ENCODE results near the gene TRIM25.

TRIM25 gene

DNA sequence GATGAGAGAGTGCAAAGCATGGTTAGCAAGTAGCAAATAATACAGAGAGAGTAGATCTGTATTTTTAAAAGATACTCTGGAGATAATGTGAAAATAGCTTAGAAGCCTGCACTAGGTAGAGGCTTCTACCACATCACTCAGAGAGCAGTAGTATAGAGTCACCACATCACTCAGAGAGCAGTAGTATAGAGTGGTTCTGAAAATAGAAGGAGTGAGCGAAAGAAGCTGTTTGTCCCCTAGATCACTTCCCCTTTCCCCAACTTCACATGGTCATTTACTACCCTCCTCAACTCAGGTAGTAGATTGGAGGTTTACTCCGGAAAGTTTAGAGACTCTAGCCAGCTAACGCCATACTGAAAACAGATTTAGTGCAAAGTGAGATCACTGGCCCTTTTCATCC lies 62.8 kb downstream of the TRIM25 start:
- DNase-seq, result no peak

GRCh38 chr17:56850591-56850990 lies 63.3 kb downstream of the TRIM25 start:
- DNase-seq, result no peak

DNA sequence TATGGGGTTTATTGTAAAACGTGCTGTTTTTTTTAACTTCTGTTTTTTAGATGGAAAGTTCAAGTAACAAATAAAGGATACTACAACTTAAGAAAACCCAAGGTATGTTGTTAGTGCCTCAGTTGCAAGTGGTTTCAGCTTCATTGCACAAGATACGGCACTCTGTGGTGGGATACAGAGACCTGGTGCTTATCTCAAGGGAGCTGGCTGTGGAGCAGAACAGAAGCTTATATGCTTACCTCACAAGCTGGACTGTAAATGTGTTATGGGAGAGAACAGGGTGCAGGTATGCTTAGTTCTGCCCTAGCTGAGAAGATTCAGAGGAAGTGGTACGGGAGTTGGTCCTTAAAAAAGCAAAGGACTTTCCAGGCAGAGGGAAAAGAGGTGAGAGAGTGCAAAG lies 64.7 kb downstream of the TRIM25 start:
- DNase-seq, result peak; percentile 66

GRCh38 chr17:56847106-56847505 lies 66.7 kb downstream of the TRIM25 start:
- DNase-seq, result peak; percentile 74

GRCh38 chr17:56845934-56846333 lies 67.9 kb downstream of the TRIM25 start:
- peak; percentile 26 for DNase-seq

DNA sequence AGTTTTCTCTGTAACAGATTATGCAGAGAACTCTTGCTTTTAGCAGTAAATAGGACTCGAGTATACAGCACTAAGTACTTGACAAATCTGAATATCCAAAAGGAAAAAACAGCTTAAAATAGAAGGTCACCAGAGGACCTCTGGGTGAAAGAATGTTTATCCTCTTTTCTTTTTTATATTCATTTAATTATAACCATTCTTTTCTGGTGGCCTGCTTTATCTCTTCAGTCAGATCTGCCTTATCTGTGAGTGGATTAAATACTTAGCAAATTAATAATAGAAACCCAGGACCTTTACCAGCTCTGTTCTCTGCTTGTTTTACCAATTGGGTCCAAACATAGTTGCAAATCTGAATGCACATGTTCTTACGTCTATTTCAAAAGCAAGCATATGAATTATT lies 71.3 kb downstream of the TRIM25 start:
- no peak for DNase-seq

GRCh38 chr17:56838687-56839086 lies 75.2 kb downstream of the TRIM25 start:
- no peak for DNase-seq

Measured in hematopoietic multipotent progenitor cell treated with erythropoietin and hydrocortisone succinate and interleukin-3 and kit ligand, for 6 days (in vitro differentiated cells).